Hematopoietic multipotent progenitor cell (in vitro differentiated cells): ENCODE results near the gene KHDC4. TPM values are rescaled to one million over a fixed set of nuclear protein-coding genes. Genes with fewer than 3 reads are reported as not detected.
"Not testable (repeated sequence)": the region's sequence is repeated elsewhere in the genome, so short reads cannot be mapped to it uniquely, and the experiment has no call there.

Experiments used
- DNase-seq, 3 donors: peaks; one replicate each; pipeline ENCODE4 v3.0.0-alpha.2; 2011 to 2015; ENCODE audit warnings: low read depth in 2 of 3, low spot score in 2 of 3
- total RNA-seq: library from RNA; depleted of rRNA; stranded (reverse); fragments of >200 nt; gene quantifications from one replicate; pipeline ENCODE4 v1.2.3, GENCODE V29; 2012

The KHDC4 gene
- total RNA-seq, 1 donor: 45.2 TPM

DNA sequence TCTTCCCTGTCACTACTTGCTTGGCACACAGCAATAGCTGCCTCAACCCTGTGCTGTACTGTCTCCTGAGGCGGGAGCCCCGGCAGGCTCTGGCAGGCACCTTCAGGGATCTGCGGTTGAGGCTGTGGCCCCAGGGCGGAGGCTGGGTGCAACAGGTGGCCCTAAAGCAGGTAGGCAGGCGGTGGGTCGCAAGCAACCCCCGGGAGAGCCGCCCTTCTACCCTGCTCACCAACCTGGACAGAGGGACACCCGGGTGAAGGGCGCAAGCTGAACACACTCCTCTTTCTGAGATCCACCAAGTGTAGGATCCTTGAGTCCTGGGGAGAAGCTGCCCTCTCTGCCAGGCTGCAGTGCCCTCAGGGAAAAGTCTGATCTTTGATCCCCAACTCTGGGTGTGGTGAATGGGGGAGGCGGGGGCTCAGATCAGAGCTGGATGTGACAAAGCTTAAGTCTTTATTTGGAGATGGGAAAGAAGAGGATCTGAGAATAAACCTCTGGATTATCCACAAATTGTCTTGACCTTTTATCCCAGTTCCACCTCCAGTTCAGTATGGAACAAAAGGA, 8.4 kb upstream of the KHDC4 start:
- no peak for DNase-seq

DNA sequence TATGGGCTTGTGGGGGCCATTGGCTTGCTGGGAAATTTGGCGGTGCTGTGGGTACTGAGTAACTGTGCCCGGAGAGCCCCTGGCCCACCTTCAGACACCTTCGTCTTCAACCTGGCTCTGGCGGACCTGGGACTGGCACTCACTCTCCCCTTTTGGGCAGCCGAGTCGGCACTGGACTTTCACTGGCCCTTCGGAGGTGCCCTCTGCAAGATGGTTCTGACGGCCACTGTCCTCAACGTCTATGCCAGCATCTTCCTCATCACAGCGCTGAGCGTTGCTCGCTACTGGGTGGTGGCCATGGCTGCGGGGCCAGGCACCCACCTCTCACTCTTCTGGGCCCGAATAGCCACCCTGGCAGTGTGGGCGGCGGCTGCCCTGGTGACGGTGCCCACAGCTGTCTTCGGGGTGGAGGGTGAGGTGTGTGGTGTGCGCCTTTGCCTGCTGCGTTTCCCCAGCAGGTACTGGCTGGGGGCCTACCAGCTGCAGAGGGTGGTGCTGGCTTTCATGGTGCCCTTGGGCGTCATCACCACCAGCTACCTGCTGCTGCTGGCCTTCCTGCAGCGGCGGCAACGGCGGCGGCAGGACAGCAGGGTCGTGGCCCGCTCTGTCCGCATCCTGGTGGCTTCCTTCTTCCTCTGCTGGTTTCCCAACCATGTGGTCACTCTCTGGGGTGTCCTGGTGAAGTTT, 7.8 kb upstream of the KHDC4 start:
- DNase-seq: no peak

GRCh38 chr1:155940993-155941844, 7.0 kb upstream of the KHDC4 start, which contains the start of gene RXFP4:
TSS of gene RXFP4 (plus strand) at chr1:155941638. CDS start at chr1:155941710, 72 bp downstream.
- peak in 1 of 3 donors; percentile 28 for DNase-seq

GRCh38 chr1:155940482-155940992, 6.3 kb upstream of the KHDC4 start:
- no peak for DNase-seq

DNA sequence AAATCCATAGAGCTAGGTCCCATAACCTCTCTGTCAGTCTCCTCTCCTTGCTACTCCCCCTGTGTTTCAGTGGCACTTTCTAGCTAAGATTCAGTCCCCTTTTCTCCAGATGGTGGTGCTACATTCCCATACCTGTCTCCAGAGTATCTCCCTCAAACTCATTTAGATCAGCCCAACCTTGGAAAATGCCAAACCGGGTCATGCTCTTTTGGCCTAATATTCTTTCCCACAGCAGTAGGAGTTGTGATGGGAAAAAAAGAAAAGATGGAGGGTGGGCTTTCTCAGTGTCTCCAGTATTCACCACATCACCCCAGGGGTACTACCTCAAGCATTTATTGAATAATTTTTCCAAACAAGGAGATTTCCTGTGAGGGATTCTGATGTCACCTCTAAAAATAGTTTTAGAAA, 4.0 kb upstream of the KHDC4 start:
- DNase-seq: peak in 2 of 3 donors; percentile 64 to 79

DNA sequence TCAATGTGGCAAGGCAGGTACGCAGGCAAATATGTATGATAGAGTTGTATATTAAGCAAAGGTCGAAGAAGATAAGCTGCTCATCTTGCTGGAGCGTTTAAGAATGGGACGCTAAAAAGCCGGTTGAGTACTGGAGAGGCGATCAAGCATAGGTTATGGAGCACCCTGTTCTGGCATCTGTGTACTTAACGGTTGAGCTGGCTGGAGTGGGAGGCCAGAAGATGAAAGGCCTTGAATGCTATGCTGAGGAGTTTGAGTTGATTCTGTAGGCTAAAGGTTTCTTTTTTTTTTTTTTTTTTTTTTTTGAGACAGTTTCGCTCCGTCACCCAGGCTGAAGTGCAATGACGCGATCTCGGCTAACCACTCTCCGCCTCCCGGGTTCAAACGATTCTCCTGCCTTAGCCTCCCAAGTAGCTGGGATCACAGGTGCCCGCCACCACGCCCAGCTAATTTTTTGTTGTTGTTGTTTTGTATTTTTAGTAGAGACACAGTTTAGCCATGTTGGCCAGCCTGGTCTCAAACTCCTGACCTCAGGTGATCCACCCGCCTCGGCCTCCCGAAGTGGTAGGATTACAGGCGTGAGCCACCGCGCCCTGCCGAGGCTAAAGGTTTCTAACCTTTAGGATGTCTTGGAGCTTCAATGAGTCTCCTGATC, 850 bp upstream of the KHDC4 start:
- no peak for DNase-seq

GRCh38 chr1:155933591-155934096, 569 bp downstream of the KHDC4 start:
- no peak for DNase-seq

DNA sequence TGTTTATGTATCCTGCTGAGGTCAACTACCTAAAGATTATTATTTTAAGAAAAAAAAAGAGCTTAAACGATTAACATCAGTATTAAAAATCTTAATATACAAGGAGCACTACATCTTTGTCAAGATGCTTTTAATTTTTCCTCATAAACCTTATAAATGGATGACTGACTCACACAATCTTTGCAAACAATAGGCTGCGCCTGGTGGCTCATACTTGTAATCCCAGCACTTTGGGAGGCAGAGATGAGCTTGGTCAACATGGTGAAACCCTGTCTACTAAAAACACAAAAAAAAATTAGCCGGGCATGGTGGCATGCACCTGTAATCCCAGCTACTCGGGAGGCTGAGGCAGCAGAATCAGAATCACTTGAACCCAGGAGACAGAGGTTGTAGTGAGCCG, 1.7 kb downstream of the KHDC4 start:
- DNase-seq: no peak

GRCh38 chr1:155932081-155932480, 2.1 kb downstream of the KHDC4 start:
- DNase-seq: no peak

DNA sequence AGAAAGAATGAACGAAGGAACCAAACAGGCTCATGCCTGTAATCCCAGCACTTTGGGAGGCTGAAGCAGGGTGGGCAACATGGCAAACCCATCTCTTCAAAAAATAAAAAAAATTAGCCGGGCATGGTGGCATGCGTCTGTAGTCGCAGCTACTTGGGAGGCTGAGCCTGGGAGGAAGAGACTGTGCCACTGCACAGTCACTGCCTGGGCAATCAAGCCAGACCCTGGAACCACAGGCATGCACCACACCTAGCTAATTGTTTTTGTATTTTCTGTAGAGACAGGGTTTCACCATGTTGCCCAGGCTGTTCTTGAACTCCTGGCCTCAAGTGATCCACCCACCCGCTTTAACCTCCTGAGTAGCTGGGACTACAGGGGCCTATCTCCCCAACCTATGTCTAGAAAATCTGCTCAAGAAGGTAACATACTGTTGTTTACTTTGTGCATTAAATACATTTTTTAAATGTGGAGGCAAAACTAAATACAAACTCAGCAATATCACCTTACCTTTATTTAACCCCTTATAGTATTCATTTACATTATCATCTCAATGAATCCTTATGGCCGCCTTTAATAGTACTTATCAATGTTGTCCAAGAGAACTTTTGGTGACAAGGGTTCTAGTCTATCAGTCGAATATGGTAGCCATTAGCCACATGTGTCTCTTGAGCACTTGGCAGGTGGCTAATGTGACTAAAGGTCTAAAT, 2.7 kb downstream of the KHDC4 start:
- no peak for DNase-seq

- DNase-seq: not testable (repeated sequence)
Observed at GRCh38 chr1:155930725-155931124, 3.5 kb downstream of the KHDC4 start.

DNA sequence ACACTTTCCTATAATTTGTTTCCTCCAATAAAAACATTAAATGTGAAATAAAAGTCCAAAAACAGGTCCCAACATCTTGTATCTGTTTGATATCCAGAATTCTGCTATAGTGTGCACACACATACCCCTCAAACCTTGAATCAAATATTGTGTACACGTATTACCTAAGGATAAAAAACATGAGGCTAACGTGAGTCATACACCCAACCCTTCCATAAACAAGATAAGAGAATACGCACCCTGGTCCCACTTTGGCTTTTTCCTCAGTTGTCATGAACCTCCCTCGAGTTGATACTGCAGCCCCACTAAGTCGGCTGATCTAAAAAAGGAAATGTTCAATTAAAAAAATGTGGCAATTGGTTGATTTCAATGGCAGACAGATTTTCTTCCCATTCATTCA, 5.2 kb downstream of the KHDC4 start:
- no peak for DNase-seq

- no peak for DNase-seq
Observed at GRCh38 chr1:155925506-155925905, 8.7 kb downstream of the KHDC4 start.

DNA sequence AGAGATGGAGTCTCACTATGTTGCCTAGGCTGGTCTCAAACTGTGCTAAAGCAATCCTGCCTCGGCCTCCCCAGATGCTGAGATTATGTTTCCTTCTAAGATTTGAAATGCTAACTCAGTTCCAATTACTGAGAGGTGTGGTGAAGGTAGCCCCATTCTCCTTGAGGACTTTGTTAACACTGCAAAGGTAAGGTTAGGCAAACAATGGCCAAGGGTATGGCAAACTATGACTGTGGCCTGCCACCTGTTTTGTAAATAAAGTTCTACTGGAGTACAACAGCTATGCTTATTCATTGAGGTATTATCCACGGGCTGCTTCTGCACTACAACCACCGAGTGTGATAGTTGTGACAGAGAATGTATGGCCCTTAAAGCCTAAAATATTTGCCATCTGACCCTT, 13.5 kb downstream of the KHDC4 start:
- DNase-seq: no peak

GRCh38 chr1:155919801-155920200, 14.4 kb downstream of the KHDC4 start:
- DNase-seq: no peak

DNA sequence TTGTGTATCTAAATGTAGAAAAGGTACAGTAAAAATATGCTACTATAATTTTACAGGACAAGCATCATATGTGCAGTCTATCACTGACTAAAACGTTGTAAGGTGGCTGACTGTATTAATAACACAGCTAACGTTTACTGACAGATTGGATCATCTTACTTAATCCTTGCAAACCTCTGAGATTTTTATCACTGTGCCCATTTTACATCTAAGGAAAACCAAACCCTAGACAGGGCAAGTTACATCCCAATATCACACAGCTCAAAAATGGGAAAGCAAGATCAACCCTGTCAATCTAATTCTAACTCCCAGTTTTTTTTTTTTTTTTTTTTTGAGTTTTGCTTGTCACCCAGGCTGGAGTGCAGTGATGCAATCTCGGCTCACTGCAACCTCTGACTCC, 15.6 kb downstream of the KHDC4 start:
- DNase-seq: no peak

- no peak for DNase-seq
Observed at GRCh38 chr1:155913969-155914757, 20.1 kb downstream of the KHDC4 start.

DNA sequence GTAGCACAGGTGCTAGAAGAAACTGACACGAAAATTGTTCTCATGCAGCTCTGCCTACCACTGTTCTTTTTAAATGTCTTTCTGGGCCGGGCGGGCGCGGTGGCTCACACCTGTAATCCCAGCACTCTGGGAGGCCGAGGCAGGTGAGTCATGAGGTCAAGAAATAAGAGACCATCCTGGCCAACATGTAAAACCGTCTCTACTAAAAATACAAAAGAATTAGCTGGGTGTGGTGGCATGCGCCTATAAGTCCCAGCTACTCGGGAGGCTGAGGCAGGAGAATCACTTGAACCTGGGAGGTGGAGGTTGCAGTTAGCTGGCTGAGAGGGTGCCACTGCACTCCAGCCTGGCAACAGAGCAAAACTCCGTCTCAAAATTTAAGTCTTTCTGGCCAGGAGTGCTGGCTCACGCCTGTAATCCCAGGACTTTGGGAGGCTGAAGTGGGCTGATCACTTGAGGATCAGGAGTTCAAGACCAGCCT, 22.1 kb downstream of the KHDC4 start:
- DNase-seq: no peak
